GM18519 (cell line): Measurements from ENCODE around the gene RTP2.

Experiments
- ATAC-seq: cut with Tn5 transposase; IDR thresholded peaks from one replicate; pipeline ENCODE4 v1.9.1; 2021; ENCODE audit warnings: mild to moderate bottlenecking, moderate library complexity; ENCODE audit not compliant: unreplicated experiment, low FRiP score

Gene RTP2

GRCh38 chr3:187677604-187678003, 24.8 kb downstream of the RTP2 start:
- no peak for ATAC-seq

DNA sequence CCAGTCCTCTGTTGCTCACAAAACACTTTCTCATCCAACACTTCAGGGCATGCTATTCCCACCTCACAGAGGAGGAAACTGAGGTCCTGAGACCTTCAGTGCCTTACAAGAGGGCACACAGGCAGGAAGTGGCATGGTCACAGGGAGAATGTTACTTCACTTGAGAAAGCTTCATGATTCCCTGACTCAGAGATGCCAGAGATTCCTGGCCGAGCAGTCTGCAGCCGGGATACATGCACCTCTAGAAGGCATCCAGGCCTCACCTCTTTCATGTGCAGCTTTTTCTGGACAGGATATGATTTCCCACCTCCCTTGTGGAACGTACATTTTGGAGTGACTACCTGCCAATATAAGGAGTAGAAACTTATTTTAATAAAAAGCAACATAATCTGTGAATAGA, 29.3 kb downstream of the RTP2 start:
- no peak for ATAC-seq

GRCh38 chr3:187669675-187670504, 32.5 kb downstream of the RTP2 start, which contains the start of gene SST:
SST (minus strand) TSS chr3:187670394; CDS start chr3:187670291, 103 bp downstream.
- no peak for ATAC-seq

- no peak for ATAC-seq
Measured at GRCh38 chr3:187667526-187667925, 34.8 kb downstream of the RTP2 start.

DNA sequence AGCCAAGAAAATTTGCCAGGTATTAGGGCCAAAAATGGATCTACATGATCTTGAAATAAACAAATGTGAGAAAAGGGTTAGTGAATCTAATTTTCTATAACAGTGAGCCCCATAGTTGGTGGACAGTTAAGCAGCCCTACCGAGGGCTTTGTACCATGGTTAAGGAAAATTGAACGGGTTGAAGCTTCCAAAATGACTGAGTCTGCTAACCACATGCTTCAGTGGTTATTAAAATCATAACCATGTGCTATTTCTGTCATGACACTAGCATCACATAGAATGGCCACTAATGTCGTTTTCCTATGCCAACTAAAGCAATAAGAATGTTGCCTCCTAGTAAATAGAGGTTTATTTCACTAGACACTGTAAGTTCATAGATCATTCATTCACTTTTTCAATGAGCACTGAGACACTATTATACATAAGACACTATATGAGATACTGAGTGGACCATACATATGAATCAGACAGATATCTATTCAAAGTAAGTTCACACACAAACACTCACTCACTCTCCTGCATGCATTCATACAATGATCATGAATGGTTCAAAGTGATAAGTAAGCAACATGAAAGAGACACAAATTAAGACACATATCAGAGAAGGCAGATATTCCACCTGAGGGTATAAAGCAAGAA, 36.5 kb downstream of the RTP2 start:
- no peak for ATAC-seq

- ATAC-seq: no peak
Measured at GRCh38 chr3:187665010-187665409, 37.3 kb downstream of the RTP2 start.

DNA sequence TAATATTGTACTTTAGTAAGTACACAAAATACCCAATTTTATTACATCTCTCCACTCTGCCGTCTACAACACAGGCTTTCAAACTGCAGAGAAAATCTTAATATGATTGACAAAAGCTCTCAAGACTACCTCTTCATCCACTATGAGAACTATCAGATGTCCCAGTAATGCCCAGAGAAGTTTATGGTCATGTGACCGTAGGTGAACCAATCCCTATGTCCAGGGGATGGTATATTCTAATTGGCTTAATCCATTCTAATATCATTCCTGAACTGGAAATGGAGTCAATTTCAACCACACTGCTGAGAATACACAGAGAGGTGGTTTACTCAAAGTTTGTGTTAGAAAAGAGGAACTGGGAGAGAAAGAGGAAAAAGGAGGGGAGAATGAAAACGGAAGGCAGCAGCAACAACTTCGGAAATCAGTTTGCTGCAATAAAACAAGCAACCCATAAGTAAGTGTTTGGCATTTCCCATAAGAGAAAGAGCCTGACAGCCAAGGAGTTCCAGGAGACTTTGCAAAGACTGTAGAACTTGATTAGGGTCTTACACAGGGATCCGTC, 39.4 kb downstream of the RTP2 start:
- no peak for ATAC-seq

DNA sequence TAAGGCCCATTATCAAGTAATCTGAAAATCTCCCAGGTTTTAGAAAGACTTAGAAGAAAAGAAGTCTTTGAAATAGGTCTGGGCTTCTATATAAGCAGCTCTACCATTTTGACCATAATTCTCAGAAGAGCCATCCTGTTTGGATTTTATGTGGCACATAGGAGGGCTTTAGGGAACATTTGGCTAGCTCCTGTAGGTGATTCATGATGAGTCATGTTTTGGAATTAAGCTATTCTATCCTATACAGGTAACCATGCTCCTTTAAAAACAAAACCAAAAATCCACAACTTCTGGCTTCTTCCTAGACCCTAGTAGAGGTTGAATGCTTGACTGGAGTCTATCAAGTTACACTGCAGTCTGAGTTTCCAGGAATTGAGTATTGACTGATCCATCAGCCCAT, 41.1 kb downstream of the RTP2 start:
- ATAC-seq: no peak

DNA sequence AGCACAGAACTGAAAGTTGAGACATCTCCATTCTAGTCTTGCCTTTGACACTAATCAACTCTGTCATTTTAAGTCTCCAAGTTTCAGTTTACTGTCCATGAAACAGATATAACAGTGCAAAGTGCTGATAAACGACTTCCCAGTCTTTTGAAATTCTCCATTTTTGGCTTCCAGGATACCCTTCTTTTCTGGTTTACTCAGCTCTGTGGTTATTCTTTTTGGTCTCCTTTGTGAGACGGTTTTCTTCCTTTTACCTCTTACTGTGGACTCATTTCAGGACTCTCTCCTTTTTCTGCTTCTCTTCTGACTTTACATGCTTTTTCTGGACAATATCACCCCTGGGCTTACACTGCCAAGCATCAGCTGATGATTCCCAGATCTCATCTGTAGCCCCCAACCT, 51.1 kb downstream of the RTP2 start:
- no peak for ATAC-seq
